Spleen (tissue), 7 donors: Measurements from ENCODE around the gene KIF6.

Experiments
- POLR2A ChIP-seq, 3 donors: fragments of 450-650 bp; IDR thresholded peaks; one replicate each; pipeline ENCODE4 v1.5.1; 2017; ENCODE audit warnings: antibody characterized with exemption in 3 of 3, mild to moderate bottlenecking in 1 of 3
- POLR2AphosphoS5 ChIP-seq, 3 donors: sonication (generic); formaldehyde crosslinking; IDR thresholded peaks; one replicate each; pipeline ENCODE4 v1.5.1; 2017; ENCODE audit warnings: antibody characterized with exemption in 3 of 3
- TF ChIP-seq, protein P1 (sequence below), 11 experiments: fragments of 200-600 bp in 7 of 11; fragments of 450-650 bp in 4 of 11; sonication (generic) in 4 of 11; IDR thresholded peaks in 8 of 11; conservative IDR thresholded peaks in 3 of 11; 1 replicate in 7 of 11; 2 replicates in 4 of 11; pipeline versions ENCODE4 v1.4.0 to v1.8.0; 2016 to 2021; ENCODE audit warnings: antibody characterized with exemption in 11 of 11, inconsistent platforms in 4 of 11, mild to moderate bottlenecking in 1 of 11
- donor health status: DM: no; HTN: no; CAD: no; lungs with moderate emphysema.
- donor health status: DM: no; HTN: no; CAD: no.
- donor health status: DM: no; HTN: no; CAD: no.

- TF ChIP-seq POLR2AphosphoS5 (IDR thresholded peaks at IDR 0.05) (no peak), POLR2A (IDR thresholded peaks at IDR 0.05) (no peak)
- TF ChIP-seq, protein P1, sequence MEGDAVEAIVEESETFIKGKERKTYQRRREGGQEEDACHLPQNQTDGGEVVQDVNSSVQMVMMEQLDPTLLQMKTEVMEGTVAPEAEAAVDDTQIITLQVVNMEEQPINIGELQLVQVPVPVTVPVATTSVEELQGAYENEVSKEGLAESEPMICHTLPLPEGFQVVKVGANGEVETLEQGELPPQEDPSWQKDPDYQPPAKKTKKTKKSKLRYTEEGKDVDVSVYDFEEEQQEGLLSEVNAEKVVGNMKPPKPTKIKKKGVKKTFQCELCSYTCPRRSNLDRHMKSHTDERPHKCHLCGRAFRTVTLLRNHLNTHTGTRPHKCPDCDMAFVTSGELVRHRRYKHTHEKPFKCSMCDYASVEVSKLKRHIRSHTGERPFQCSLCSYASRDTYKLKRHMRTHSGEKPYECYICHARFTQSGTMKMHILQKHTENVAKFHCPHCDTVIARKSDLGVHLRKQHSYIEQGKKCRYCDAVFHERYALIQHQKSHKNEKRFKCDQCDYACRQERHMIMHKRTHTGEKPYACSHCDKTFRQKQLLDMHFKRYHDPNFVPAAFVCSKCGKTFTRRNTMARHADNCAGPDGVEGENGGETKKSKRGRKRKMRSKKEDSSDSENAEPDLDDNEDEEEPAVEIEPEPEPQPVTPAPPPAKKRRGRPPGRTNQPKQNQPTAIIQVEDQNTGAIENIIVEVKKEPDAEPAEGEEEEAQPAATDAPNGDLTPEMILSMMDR (IDR thresholded peaks at IDR 0.05 in 8 of 11, conservative IDR thresholded peaks at IDR 0.05 in 3 of 11): no peak
These were observed 231.4 kb downstream of the KIF6 start for GRCh38 chr6:39493777-39494176.
